Tibial nerve (tissue), 4 donors: ENCODE measurements around the gene ZNF565. TPM values are rescaled to one million over a fixed set of nuclear protein-coding genes. Genes with fewer than 3 reads are reported as not detected.
A peak's percentile ranks its signal among the peaks of the same experiment; 100 is the strongest.
"Not testable (repeated sequence)": the region's sequence is repeated elsewhere in the genome, so short reads cannot be mapped to it uniquely, and the experiment has no call there.

Source experiments
- DNase-seq, 2 donors: peaks; one replicate each; pipeline ENCODE4 v3.0.0-alpha.2; 2019; ENCODE audit warnings: low spot score in 2 of 2
- H3K27ac ChIP-seq, 4 donors: fragments of 200-600 bp; sonication (generic) in 3 of 4; one replicate each; pipeline ENCODE4 v1.5.1; 2017 to 2019; ENCODE audit warnings: mild to moderate bottlenecking in 1 of 4
- H3K27me3 ChIP-seq, 2 donors: fragments of 200-600 bp; sonication (generic) in 1 of 2; one replicate each; pipeline versions ENCODE4 v1.5.1 to v1.6.0; 2017 to 2019
- H3K36me3 ChIP-seq, 3 donors: fragments of 200-600 bp; sonication (generic); one replicate each; pipeline ENCODE4 v1.5.1; 2018 to 2019
- H3K4me1 ChIP-seq, 4 donors: fragments of 200-600 bp; sonication (generic) in 3 of 4; one replicate each; pipeline ENCODE4 v1.5.1; 2017 to 2019
- H3K4me3 ChIP-seq, 4 donors: fragments of 200-600 bp; sonication (generic) in 3 of 4; one replicate each; pipeline ENCODE4 v1.5.1; 2017 to 2019; ENCODE audit warnings: mild to moderate bottlenecking in 1 of 4, moderate library complexity in 1 of 4
- H3K9me3 ChIP-seq, 4 donors: fragments of 200-600 bp; sonication (generic) in 3 of 4; one replicate each; pipeline ENCODE4 v1.5.1; 2017 to 2019
- EP300 ChIP-seq, 2 donors: sonication (generic); formaldehyde crosslinking; IDR thresholded peaks; one replicate each; pipeline ENCODE4 v1.6.1; 2017; ENCODE audit warnings: antibody characterized with exemption in 2 of 2, mild to moderate bottlenecking in 1 of 2
- POLR2A ChIP-seq, 2 donors: fragments of 450-650 bp; IDR thresholded peaks; one replicate each; pipeline ENCODE4 v1.6.1; 2017; ENCODE audit warnings: antibody characterized with exemption in 2 of 2, mild to moderate bottlenecking in 2 of 2, moderate library complexity in 2 of 2
- WGBS, 2 donors: methylation state at CpG; one replicate each; pipeline ENCODE4 v1.1.5; 2018; 5-methylcytosine and 5-hydroxymethylcytosine counted together
- small RNA-seq: library from RNA; depleted of rRNA; stranded (forward); fragments of <200 nt; gene quantifications from one replicate; pipeline ENCODE3, GENCODE V24; 2016
- total RNA-seq, 4 donors: library from RNA; depleted of rRNA; stranded (reverse); fragments of >200 nt; gene quantifications; one replicate each; pipeline ENCODE4 v1.1.0, GENCODE V29; 2016
- TF ChIP-seq, protein P1 (sequence below), 5 experiments: fragments of 200-600 bp in 3 of 5; fragments of 450-650 bp in 2 of 5; sonication (generic) in 3 of 5; IDR thresholded peaks; one replicate each; pipeline ENCODE4 v1.5.1; 2016 to 2019; ENCODE audit warnings: antibody characterized with exemption in 5 of 5, mild to moderate bottlenecking in 3 of 5, moderate library complexity in 2 of 5

Gene ZNF565
- total RNA-seq, 4 donors from 2014 or later, result 4.8 to 9.6 (median 6.9) TPM

GRCh38 chr19:36140304-36141038, 74.0 kb downstream of the ZNF565 start:
- peak in 1 of 2 donors; percentile 23 for DNase-seq
- TF ChIP-seq EP300 (IDR thresholded peaks at IDR 0.05), result no peak
- TF ChIP-seq, protein P1, sequence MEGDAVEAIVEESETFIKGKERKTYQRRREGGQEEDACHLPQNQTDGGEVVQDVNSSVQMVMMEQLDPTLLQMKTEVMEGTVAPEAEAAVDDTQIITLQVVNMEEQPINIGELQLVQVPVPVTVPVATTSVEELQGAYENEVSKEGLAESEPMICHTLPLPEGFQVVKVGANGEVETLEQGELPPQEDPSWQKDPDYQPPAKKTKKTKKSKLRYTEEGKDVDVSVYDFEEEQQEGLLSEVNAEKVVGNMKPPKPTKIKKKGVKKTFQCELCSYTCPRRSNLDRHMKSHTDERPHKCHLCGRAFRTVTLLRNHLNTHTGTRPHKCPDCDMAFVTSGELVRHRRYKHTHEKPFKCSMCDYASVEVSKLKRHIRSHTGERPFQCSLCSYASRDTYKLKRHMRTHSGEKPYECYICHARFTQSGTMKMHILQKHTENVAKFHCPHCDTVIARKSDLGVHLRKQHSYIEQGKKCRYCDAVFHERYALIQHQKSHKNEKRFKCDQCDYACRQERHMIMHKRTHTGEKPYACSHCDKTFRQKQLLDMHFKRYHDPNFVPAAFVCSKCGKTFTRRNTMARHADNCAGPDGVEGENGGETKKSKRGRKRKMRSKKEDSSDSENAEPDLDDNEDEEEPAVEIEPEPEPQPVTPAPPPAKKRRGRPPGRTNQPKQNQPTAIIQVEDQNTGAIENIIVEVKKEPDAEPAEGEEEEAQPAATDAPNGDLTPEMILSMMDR (IDR thresholded peaks at IDR 0.05), result no peak
- no peak for TF ChIP-seq POLR2A (IDR thresholded peaks at IDR 0.05)
- 0% methylated on average over 24 to 29 of the region's 31 CpGs for WGBS, 2 donors

DNA sequence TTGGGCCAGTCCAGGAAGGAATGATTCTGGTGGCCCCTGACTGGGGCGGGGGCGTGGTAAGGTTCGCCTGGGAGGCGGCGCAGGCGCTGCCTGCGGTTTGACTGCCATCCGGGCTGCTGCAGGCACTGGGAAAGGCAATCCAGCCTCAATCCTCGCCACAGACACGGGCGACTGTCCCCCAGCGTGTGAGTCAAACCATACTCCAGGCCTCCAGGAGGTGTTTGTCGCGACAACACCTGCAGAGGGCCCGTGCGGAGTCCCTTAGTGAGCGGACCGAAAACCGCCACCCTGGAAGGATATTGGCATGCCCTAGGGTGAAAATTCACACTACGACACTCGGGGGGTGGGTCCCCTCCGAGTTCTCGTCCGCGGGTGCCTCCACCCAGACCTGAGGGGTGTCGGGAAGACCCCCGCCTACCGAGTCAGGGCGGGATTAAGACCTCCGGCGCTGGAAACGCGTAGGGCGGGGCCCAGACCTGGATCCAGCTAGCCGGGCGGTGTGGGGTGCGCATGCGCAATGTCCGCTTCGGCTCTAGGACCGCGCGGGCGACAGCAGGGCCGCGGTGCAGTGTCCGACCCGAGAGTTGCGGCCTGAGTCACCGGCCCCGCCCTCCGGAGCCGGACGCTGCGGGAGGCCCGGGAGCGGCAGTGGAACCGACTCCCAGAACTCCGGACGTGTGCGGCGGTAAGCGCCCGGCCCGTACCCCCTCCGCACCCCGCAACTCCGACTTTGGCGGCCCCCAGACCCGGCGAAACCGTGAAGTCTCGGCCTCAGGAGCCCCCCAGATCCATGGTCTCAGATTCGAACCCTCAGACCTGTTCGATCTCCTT, 74.8 kb downstream of the ZNF565 start, which contains the start of gene CAPNS1:
Gene CAPNS1, plus strand, starts transcription at position 594 of the 831 bp plus-strand sequence. CDS start 946 bp downstream, outside the sequence.
- no peaks in the 10 kb centered on the region for H3K9me3 ChIP-seq
- no peaks in the 10 kb centered on the region for H3K27me3 ChIP-seq
- peak within 1 kb of the TSS; percentile 83 to 100 (median 98) for H3K27ac ChIP-seq
- DNase-seq, result peak; percentile 87 to 92
- peak within 1 kb of the TSS; percentile 80 to 94 (median 86) for H3K4me3 ChIP-seq
- TF ChIP-seq EP300 (IDR thresholded peaks at IDR 0.05) (peak; percentile 86 to 95), POLR2A (IDR thresholded peaks at IDR 0.05) (peak; percentile 91 to 95)
- TF ChIP-seq, protein P1 (IDR thresholded peaks at IDR 0.05), result peak in 2 of 5 experiments; percentile 24 to 52
- peaks cover 0 to 31% (median 10%) of the 10 kb centered on the region in 3 donors for H3K36me3 ChIP-seq
- peaks cover 5 to 37% (median 10%) of the 10 kb centered on the region in 4 donors for H3K4me1 ChIP-seq
- 0 to 1% methylated on average over 13 to 54 of the region's 75 CpGs for whole genome bisulfite sequencing, 2 donors

More at GRCh38 chr19:36140304-36141038, 74.0 kb downstream of the ZNF565 start:
- Histone ChIP-seq H3K4me1 (peaks cover 5 to 37% (median 10%) of the 10 kb centered on the region in 4 donors), H3K4me3 (peak overlapping the region; percentile 80 to 94 (median 86)), H3K9me3 (no peaks in the 10 kb centered on the region), H3K36me3 (peaks cover 2 to 39% (median 10%) of the 10 kb centered on the region in 3 donors), H3K27ac (peak overlapping the region; percentile 83 to 100 (median 98)), H3K27me3 (no peaks in the 10 kb centered on the region)

GRCh38 chr19:36139120-36139472, 75.4 kb downstream of the ZNF565 start:
- no peak for DNase-seq
- Histone ChIP-seq H3K4me1 (peaks cover 5 to 37% (median 10%) of the 10 kb centered on the region in 4 donors), H3K4me3 (peak overlapping the region; percentile 80 to 94 (median 86)), H3K9me3 (no peaks in the 10 kb centered on the region), H3K27me3 (no peaks in the 10 kb centered on the region), H3K27ac (peak overlapping the region; percentile 83 to 100 (median 98)), H3K36me3 (peaks cover 0 to 25% (median 9%) of the 10 kb centered on the region in 3 donors)
- 48 to 49% methylated on average over 7 of the region's 7 CpGs for whole genome bisulfite sequencing, 2 donors
- no peak for TF ChIP-seq EP300 (IDR thresholded peaks at IDR 0.05)
- TF ChIP-seq, protein P1 (IDR thresholded peaks at IDR 0.05), result no peak
- no peak for TF ChIP-seq POLR2A (IDR thresholded peaks at IDR 0.05)

DNA sequence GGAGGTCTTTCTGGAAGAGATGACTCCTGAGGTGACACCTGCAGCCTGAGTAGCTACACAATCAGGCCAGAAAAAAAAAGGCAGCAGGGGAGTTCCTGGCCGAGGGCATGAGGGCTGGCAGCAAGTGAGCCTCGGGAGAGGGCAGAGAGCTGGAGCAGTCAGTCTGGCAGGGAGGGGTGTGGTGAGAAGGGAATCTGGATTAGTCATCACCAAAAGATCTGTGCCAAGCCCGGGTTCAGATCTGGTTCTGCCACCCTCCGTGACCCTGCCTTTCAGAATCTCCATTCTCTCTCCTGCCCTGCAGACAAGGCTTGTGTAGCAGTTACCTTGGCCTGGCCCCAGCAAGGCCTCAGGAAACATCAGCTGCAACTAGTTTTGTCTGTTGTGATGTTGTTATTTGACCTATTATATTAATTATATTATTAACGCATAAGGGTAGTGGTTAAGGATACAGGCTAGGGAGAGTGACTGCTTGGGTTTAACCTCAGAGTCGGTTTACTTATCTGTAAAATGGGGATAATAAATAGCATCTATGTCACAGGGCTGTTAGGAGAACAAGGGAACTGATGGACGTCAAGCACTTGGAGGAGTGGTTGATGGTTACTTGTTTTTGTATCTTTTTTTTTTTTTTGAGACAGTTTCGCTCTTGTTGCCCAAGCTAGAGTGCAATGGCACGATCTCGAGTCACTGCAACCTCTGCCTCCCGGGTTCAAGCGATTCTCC, 77.3 kb downstream of the ZNF565 start:
- Histone ChIP-seq H3K9me3 (no peaks in the 10 kb centered on the region), H3K27ac (peak overlapping the region in 3 of 4 donors; percentile 50 to 77 (median 74)), H3K4me3 (no peak overlapping the region)

GRCh38 chr19:36134867-36135266, 79.6 kb downstream of the ZNF565 start:
- not testable (repeated sequence) for H3K27me3 ChIP-seq, H3K4me3 ChIP-seq, DNase-seq, H3K9me3 ChIP-seq, H3K27ac ChIP-seq, H3K36me3 ChIP-seq
- peaks cover 0 to 24% (median 4%) of the 10 kb centered on the region in 4 donors for H3K4me1 ChIP-seq
- WGBS, 2 donors, result 88 to 94% methylated on average over 3 to 4 of the region's 4 CpGs

More for the DNA sequence above, 77.3 kb downstream of the ZNF565 start:
- 49 to 53% methylated on average over 12 of the region's 12 CpGs for WGBS, 2 donors
- TF ChIP-seq EP300 (IDR thresholded peaks at IDR 0.05), result peak in 1 of 2 donors; percentile 45
- no peak for TF ChIP-seq POLR2A (IDR thresholded peaks at IDR 0.05)
- DNase-seq, result no peak
- Histone ChIP-seq H3K4me1 (peaks cover 5 to 34% (median 10%) of the 10 kb centered on the region in 4 donors), H3K36me3 (peaks cover 0 to 6% (median 1%) of the 10 kb centered on the region in 3 donors), H3K27me3 (no peaks in the 10 kb centered on the region)

Small RNA genes within 50 kb of the gene (small RNA-seq; reads per million reads assigned to genes)
- gene RF00019, result not detected

Other genes with a start within 250 kb of the ZNF565 start
- 10 to 100 TPM; 67.8 to 88.9 (median 77.1) TPM for gene SDHAF1, start 219.5 kb downstream of the ZNF565 start, total RNA-seq
- 1 to 10 TPM in 1 of 4 donors, under 1 TPM in 2, not detected in 1; 0.21 to 2.1 (median 0.98) TPM for gene SYNE4, start 205.9 kb downstream of the ZNF565 start, total RNA-seq
- gene ALKBH6, start 200.5 kb downstream of the ZNF565 start, total RNA-seq, result 10 to 100 TPM; 25.3 to 46.0 (median 33.9) TPM
- 10 to 100 TPM; 20.1 to 44.7 (median 24.6) TPM for gene CLIP3, start 181.8 kb downstream of the ZNF565 start, total RNA-seq
- gene THAP8, start 160.4 kb downstream of the ZNF565 start, total RNA-seq, result 10 to 100 TPM; 11.4 to 21.0 (median 16.0) TPM
- gene WDR62, start 159.8 kb downstream of the ZNF565 start, total RNA-seq, result 1 to 10 TPM in 2 of 4 donors, under 1 TPM in 2; 0.42 to 2.1 (median 1.4) TPM
- not detected for gene OVOL3, start 103.5 kb downstream of the ZNF565 start, total RNA-seq
- gene POLR2I, start 99.8 kb downstream of the ZNF565 start, total RNA-seq, result 10 to 100 TPM; 54.2 to 98.4 (median 77.4) TPM
- gene TBCB, start 99.2 kb downstream of the ZNF565 start, total RNA-seq, result 100 to 1,000 TPM; 183 to 254 (median 225) TPM
- gene CAPNS1, start 74.6 kb downstream of the ZNF565 start, total RNA-seq, result 100 to 1,000 TPM; 179 to 235 (median 213) TPM
- gene COX7A1, start 62.2 kb downstream of the ZNF565 start, total RNA-seq, result 10 to 100 TPM; 18.4 to 73.9 (median 35.5) TPM
- gene ZNF146, start 441 bp upstream of the ZNF565 start, total RNA-seq, result 10 to 100 TPM; 52.2 to 66.1 (median 53.9) TPM
- gene ZFP14, start 164.5 kb upstream of the ZNF565 start, total RNA-seq, result 10 to 100 TPM in 2 of 4 donors, 1 to 10 TPM in 2; 5.7 to 15.3 (median 9.3) TPM
- 1 to 10 TPM; 4.1 to 9.4 (median 5.6) TPM for gene ZFP82, start 204.0 kb upstream of the ZNF565 start, total RNA-seq